ENCODE data around the gene ABCB10. TPM values are rescaled to one million over a fixed set of nuclear protein-coding genes. Genes with fewer than 3 reads are reported as not detected.
"Not testable (repeated sequence)": the region's sequence is repeated elsewhere in the genome, so short reads cannot be mapped to it uniquely, and the experiment has no call there.

Gene ABCB10
- total RNA-seq, 2 experiments from 2014 or later: 16.4 to 27.2 TPM

GRCh38 chr1:229597877-229598276 lies 39.4 kb upstream of the ABCB10 start:
- CTCF ChIA-PET (ENCODE audit: unreplicated experiment): no interaction called here
- no peak overlapping the region for H3K27ac ChIP-seq (ENCODE audit: low read depth, low read length, poor library complexity, severe bottlenecking)
- no peaks in the 10 kb centered on the region for H3K4me1 ChIP-seq (ENCODE audit: insufficient read depth, low read length, poor library complexity, severe bottlenecking)
- POLR2A ChIA-PET: interaction anchor here (0.6 to 0.8 kb wide), 2 partner anchors 8 to 1193 kb away, joined by 3 to 4 read pairs; no protein-coding TSS in a partner anchor
- H3K36me3 ChIP-seq (ENCODE audit: insufficient read depth, low read length): peaks cover 75% of the 10 kb centered on the region
- DNase-seq (ENCODE audit: low spot score): no peak
- peaks cover 23% of the 10 kb centered on the region; the same call in 1 of the 2 replicates for H3K79me2 ChIP-seq (ENCODE audit: insufficient read depth, low read depth, low read length)
- TF ChIP-seq EZH2phosphoT487 (IDR thresholded peaks at IDR 0.05; ENCODE audit: borderline replicate concordance, low read depth, low read length): no peak
- H4K20me1 ChIP-seq (ENCODE audit: insufficient read depth, low read length): no peaks in the 10 kb centered on the region; the same call in 1 of the 2 replicates
- no TSS peak for BruUV-seq (replicated peaks)
- no peak overlapping the region for H3K4me2 ChIP-seq (ENCODE audit: low read length)
- no peaks in the 10 kb centered on the region for H3K9me3 ChIP-seq (ENCODE audit: low read length)
- H3K9me2 ChIP-seq (ENCODE audit: insufficient read depth, low read length): no peaks in the 10 kb centered on the region
- intact Hi-C loops (cut with micrococcal nuclease; ENCODE audit: unreplicated experiment): no loop called here
- no peak overlapping the region for H3K4me3 ChIP-seq (ENCODE audit: low read depth, low read length, poor library complexity, severe bottlenecking)
- no peak overlapping the region for H2AFZ ChIP-seq (ENCODE audit: low read length)

GRCh38 chr1:229596925-229597699 lies 38.6 kb upstream of the ABCB10 start:
- no peaks in the 10 kb centered on the region; the same call in 1 of the 2 replicates for H4K20me1 ChIP-seq (ENCODE audit: insufficient read depth, low read length)
- H3K4me1 ChIP-seq (ENCODE audit: insufficient read depth, low read length, poor library complexity, severe bottlenecking): no peaks in the 10 kb centered on the region
- no peak for DNase-seq (ENCODE audit: low spot score)
- no peak overlapping the region for H2AFZ ChIP-seq (ENCODE audit: low read length)
- H3K9me3 ChIP-seq (ENCODE audit: low read length): no peaks in the 10 kb centered on the region
- TF ChIP-seq EZH2phosphoT487 (IDR thresholded peaks at IDR 0.05; ENCODE audit: borderline replicate concordance, low read depth, low read length): no peak
- intact Hi-C loops (cut with micrococcal nuclease; ENCODE audit: unreplicated experiment): no loop called here
- POLR2A ChIA-PET: interaction anchor here (0.7 to 1.6 kb wide), 2 partner anchors 18 to 33 kb away, joined by 3 to 4 read pairs; no protein-coding TSS in a partner anchor
- H3K4me3 ChIP-seq (ENCODE audit: low read depth, low read length, poor library complexity, severe bottlenecking): no peak overlapping the region
- H3K9me2 ChIP-seq (ENCODE audit: insufficient read depth, low read length): no peaks in the 10 kb centered on the region
- no TSS peak for BruUV-seq (replicated peaks)
- H3K27ac ChIP-seq (ENCODE audit: low read depth, low read length, poor library complexity, severe bottlenecking): no peak overlapping the region
- peaks cover 72% of the 10 kb centered on the region for H3K36me3 ChIP-seq (ENCODE audit: insufficient read depth, low read length)
- peaks cover 23% of the 10 kb centered on the region; the same call in 1 of the 2 replicates for H3K79me2 ChIP-seq (ENCODE audit: insufficient read depth, low read depth, low read length)
- CTCF ChIA-PET (ENCODE audit: unreplicated experiment): interaction anchor here (0.6 kb wide), 1 partner anchor 607 kb away, joined by 3 read pairs; no protein-coding TSS in a partner anchor
- no peak overlapping the region for H3K4me2 ChIP-seq (ENCODE audit: low read length)

GRCh38 chr1:229595876-229596275 lies 37.4 kb upstream of the ABCB10 start:
- H3K27ac ChIP-seq (ENCODE audit: low read depth, low read length, poor library complexity, severe bottlenecking); CTCF ChIA-PET (ENCODE audit: unreplicated experiment): not testable (repeated sequence)
- POLR2A ChIA-PET: interaction anchor here (0.8 to 1.6 kb wide), 2 partner anchors 19 to 28 kb away, joined by 4 read pairs; no protein-coding TSS in a partner anchor

More at GRCh38 chr1:229595876-229596275, 37.4 kb upstream of the ABCB10 start:
- intact Hi-C loops (cut with micrococcal nuclease; ENCODE audit: unreplicated experiment); H3K4me3 ChIP-seq (ENCODE audit: low read depth, low read length, poor library complexity, severe bottlenecking); H3K9me3 ChIP-seq (ENCODE audit: low read length); DNase-seq (ENCODE audit: low spot score); BruUV-seq (replicated peaks); H3K9me2 ChIP-seq (ENCODE audit: insufficient read depth, low read length); H3K4me1 ChIP-seq (ENCODE audit: insufficient read depth, low read length, poor library complexity, severe bottlenecking); H4K20me1 ChIP-seq (ENCODE audit: insufficient read depth, low read length); H2AFZ ChIP-seq (ENCODE audit: low read length); H3K4me2 ChIP-seq (ENCODE audit: low read length): not testable (repeated sequence)
- Histone ChIP-seq H3K36me3 (ENCODE audit: insufficient read depth, low read length) (peaks cover 66% of the 10 kb centered on the region), H3K79me2 (ENCODE audit: insufficient read depth, low read depth, low read length) (peaks cover 18% of the 10 kb centered on the region; the same call in 1 of the 2 replicates)

All from OCI-LY7 (cell line).